Measurements from ENCODE around the gene ATP8A2.
"Not testable (repeated sequence)": the region's sequence is repeated elsewhere in the genome, so short reads cannot be mapped to it uniquely, and the experiment has no call there.

The ATP8A2 gene

GRCh38 chr13:25939961-25940687 lies 568.4 kb downstream of the ATP8A2 start:
- no peak for DNase-seq

GRCh38 chr13:25943081-25943480 lies 571.3 kb downstream of the ATP8A2 start:
- DNase-seq = no peak

- DNase-seq = no peak
Measured at GRCh38 chr13:25943658-25944057, 571.9 kb downstream of the ATP8A2 start.

- no peak for DNase-seq
Measured at GRCh38 chr13:25945596-25945995, 573.8 kb downstream of the ATP8A2 start.

GRCh38 chr13:25946321-25946720 lies 574.5 kb downstream of the ATP8A2 start:
- no peak for DNase-seq

GRCh38 chr13:25948910-25949309 lies 577.1 kb downstream of the ATP8A2 start:
- DNase-seq = no peak

- DNase-seq = no peak
Measured at GRCh38 chr13:25951831-25952230, 580.1 kb downstream of the ATP8A2 start.

GRCh38 chr13:25954080-25954479 lies 582.3 kb downstream of the ATP8A2 start:
- not testable (repeated sequence) for DNase-seq

- DNase-seq = not testable (repeated sequence)
Measured at GRCh38 chr13:25954943-25955342, 583.2 kb downstream of the ATP8A2 start.

- no peak for DNase-seq
Measured at GRCh38 chr13:25958986-25959385, 587.2 kb downstream of the ATP8A2 start.

- DNase-seq = no peak
Measured at GRCh38 chr13:25961294-25961693, 589.5 kb downstream of the ATP8A2 start.

- peak; percentile 33 for DNase-seq
Measured at GRCh38 chr13:25963674-25964073, 591.9 kb downstream of the ATP8A2 start.

- no peak for DNase-seq
Measured at GRCh38 chr13:25965596-25965995, 593.8 kb downstream of the ATP8A2 start.

- DNase-seq = no peak
Measured at GRCh38 chr13:25966086-25966485, 594.3 kb downstream of the ATP8A2 start.

GRCh38 chr13:25967144-25967543 lies 595.4 kb downstream of the ATP8A2 start:
- no peak for DNase-seq

- DNase-seq = no peak
Measured at GRCh38 chr13:25971047-25971446, 599.3 kb downstream of the ATP8A2 start.

- no peak for DNase-seq
Measured at GRCh38 chr13:25971459-25972145, 599.8 kb downstream of the ATP8A2 start.

GRCh38 chr13:25973085-25973484 lies 601.3 kb downstream of the ATP8A2 start:
- no peak for DNase-seq

- DNase-seq = no peak
Measured at GRCh38 chr13:25973576-25973975, 601.8 kb downstream of the ATP8A2 start.

- DNase-seq = peak; percentile 52
Measured at GRCh38 chr13:25977216-25977615, 605.4 kb downstream of the ATP8A2 start.

- no peak for DNase-seq
Measured at GRCh38 chr13:25977671-25978070, 605.9 kb downstream of the ATP8A2 start.

- no peak for DNase-seq
Measured at GRCh38 chr13:25978961-25979360, 607.2 kb downstream of the ATP8A2 start.

- DNase-seq = no peak
Measured at GRCh38 chr13:25979371-25979770, 607.6 kb downstream of the ATP8A2 start.

- DNase-seq = no peak
Measured at GRCh38 chr13:25980255-25980654, 608.5 kb downstream of the ATP8A2 start.

- peak; percentile 9 for DNase-seq
Measured at GRCh38 chr13:25981060-25981459, 609.3 kb downstream of the ATP8A2 start.
